Caco-2 (cell line): Measurements from ENCODE around the gene ICA1. TPM values are rescaled to one million over a fixed set of nuclear protein-coding genes. Genes with fewer than 3 reads are reported as not detected.

Experiments
- BruUV-seq: library from RNA; stranded (reverse); fragments of 400-500 nt; replicated peaks from 2 replicates; lab custom pipeline; 2021; lab: Mats Ljungman, UMichigan
- CTCF ChIA-PET: fragments of 300-600 bp; sonication (Branson Sonifier 250); formaldehyde crosslinking; loops from one replicate; lab custom pipeline; 2022; ENCODE audit warnings: antibody characterized with exemption; lab: Charles Lee
- POLR2A ChIA-PET: fragments of 300-600 bp; sonication (Branson Sonifier 250); formaldehyde crosslinking; loops from one replicate; lab custom pipeline; 2022; ENCODE audit warnings: antibody characterized with exemption; lab: Charles Lee
- DNase-seq, 2 experiments: peaks; one replicate each; pipeline versions ENCODE4 v3.0.0 to v3.0.0-alpha.2; 2020 to 2022
- H3K27me3 ChIP-seq: replicated peaks from 2 replicates; pipeline ENCODE4 v1.6.0; 2011; ENCODE audit warnings: low read length; ENCODE audit not compliant: control insufficient read depth, insufficient read depth
- H3K36me3 ChIP-seq: 2 replicates; pipeline ENCODE4 v1.5.1; 2011; ENCODE audit warnings: low read length; ENCODE audit not compliant: control insufficient read depth, insufficient read depth
- H3K4me1 ChIP-seq: fragments of 250-450 bp; sonication (Bioruptor Pico); 2 replicates; pipeline ENCODE4 v1.5.1; 2020; ENCODE audit warnings: mild to moderate bottlenecking
- H3K4me3 ChIP-seq: 2 replicates; pipeline ENCODE4 v1.5.1; 2011; ENCODE audit warnings: low read depth, mild to moderate bottlenecking, control low read depth, low read length
- H3K9me3 ChIP-seq: fragments of 250-450 bp; sonication (Bioruptor Pico); 2 replicates; pipeline ENCODE4 v1.5.1; 2020; ENCODE audit warnings: mild to moderate bottlenecking, moderate library complexity
- H3K27ac Mint-ChIP-seq: one replicate; pipeline ENCODE4 v1.8.0; 2022; ENCODE audit warnings: mixed read lengths; ENCODE audit not compliant: unreplicated experiment
- H3K27me3 Mint-ChIP-seq: one replicate; pipeline ENCODE4 v1.8.0; 2022; ENCODE audit warnings: mixed read lengths; ENCODE audit not compliant: insufficient read depth, unreplicated experiment
- H3K36me3 Mint-ChIP-seq: one replicate; pipeline ENCODE4 v1.8.0; 2022; ENCODE audit warnings: mild to moderate bottlenecking, mixed read lengths; ENCODE audit not compliant: insufficient read depth, unreplicated experiment
- H3K4me1 Mint-ChIP-seq: one replicate; pipeline ENCODE4 v1.8.0; 2022; ENCODE audit warnings: low read depth, mixed read lengths; ENCODE audit not compliant: unreplicated experiment
- H3K4me3 Mint-ChIP-seq: one replicate; pipeline ENCODE4 v1.8.0; 2022; ENCODE audit warnings: mild to moderate bottlenecking, moderate library complexity, mixed read lengths; ENCODE audit not compliant: unreplicated experiment
- H3K9me3 Mint-ChIP-seq: one replicate; pipeline ENCODE4 v1.8.0; 2022; ENCODE audit warnings: mixed read lengths; ENCODE audit not compliant: unreplicated experiment
- CTCF ChIP-seq, 2 experiments: fragments of 200-600 bp in 1 of 2; IDR thresholded peaks; 1 replicate in 1 of 2; 2 replicates in 1 of 2; pipeline versions ENCODE4 v1.5.1 to v1.8.0; 2011 to 2022; ENCODE audit warnings: antibody characterized with exemption in 1 of 2, control low read depth in 1 of 2, inconsistent platforms in 1 of 2, low read depth in 1 of 2, low read length in 1 of 2, mild to moderate bottlenecking in 1 of 2, moderate library complexity in 1 of 2; ENCODE audit not compliant: insufficient read depth in 1 of 2, severe bottlenecking in 1 of 2, unreplicated experiment in 1 of 2
- intact Hi-C: fragments of 100-400 bp; cut with micrococcal nuclease; formaldehyde crosslinking; loops from one replicate; pipeline ENCODE4 v1.10.0; 2022; ENCODE audit not compliant: unreplicated experiment
- total RNA-seq: library from RNA; stranded (reverse); gene quantifications from 2 replicates; pipeline ENCODE4 v1.2.3, GENCODE V29; 2022

Gene ICA1
- total RNA-seq, 1 experiment from 2014 or later, result 34.2 TPM

GRCh38 chr7:8201846-8202441 is 60.0 kb downstream of the ICA1 start:
- no peak overlapping the region for H3K27ac Mint-ChIP-seq
- H3K36me3 ChIP-seq, result no peaks in the 10 kb centered on the region
- CTCF ChIA-PET, result no interaction called here
- POLR2A ChIA-PET, result no interaction called here
- H3K36me3 Mint-ChIP-seq, result no peaks in the 10 kb centered on the region
- no peaks in the 10 kb centered on the region for H3K27me3 ChIP-seq
- no TSS peak for BruUV-seq
- no peaks in the 10 kb centered on the region for H3K9me3 ChIP-seq
- H3K27me3 Mint-ChIP-seq, result no peaks in the 10 kb centered on the region
- no peaks in the 10 kb centered on the region for H3K9me3 Mint-ChIP-seq
- DNase-seq, result no peak
- no peaks in the 10 kb centered on the region for H3K4me1 ChIP-seq
- no peak overlapping the region for H3K4me3 ChIP-seq
- intact Hi-C loops, result no loop called here
- no peak overlapping the region for H3K4me3 Mint-ChIP-seq
- no peak for TF ChIP-seq CTCF (IDR thresholded peaks at IDR 0.05; ENCODE audit: insufficient read depth in 1 of 2, low read depth in 1 of 2, low read length in 1 of 2, severe bottlenecking in 1 of 2, unreplicated experiment in 1 of 2)
- H3K4me1 Mint-ChIP-seq, result no peaks in the 10 kb centered on the region

GRCh38 chr7:8200717-8201116 is 61.2 kb downstream of the ICA1 start:
- Mint-ChIP-seq H3K27ac (no peak overlapping the region), H3K4me3 (no peak overlapping the region), H3K9me3 (no peaks in the 10 kb centered on the region), H3K4me1 (no peaks in the 10 kb centered on the region), H3K27me3 (no peaks in the 10 kb centered on the region), H3K36me3 (no peaks in the 10 kb centered on the region)
- H3K9me3 ChIP-seq, result no peaks in the 10 kb centered on the region
- intact Hi-C loops, result no loop called here
- no peaks in the 10 kb centered on the region for H3K4me1 ChIP-seq
- ChIA-PET POLR2A (no interaction called here), CTCF (no interaction called here)
- H3K4me3 ChIP-seq, result no peak overlapping the region
- no TSS peak for BruUV-seq
- no peaks in the 10 kb centered on the region for H3K36me3 ChIP-seq
- DNase-seq, result no peak
- no peaks in the 10 kb centered on the region for H3K27me3 ChIP-seq
- TF ChIP-seq CTCF (IDR thresholded peaks at IDR 0.05; ENCODE audit: insufficient read depth in 1 of 2, low read depth in 1 of 2, low read length in 1 of 2, severe bottlenecking in 1 of 2, unreplicated experiment in 1 of 2), result no peak

GRCh38 chr7:8200316-8200715 is 61.7 kb downstream of the ICA1 start:
- H3K4me1 Mint-ChIP-seq, result no peaks in the 10 kb centered on the region

More at GRCh38 chr7:8200316-8200715, 61.7 kb downstream of the ICA1 start:
- Histone ChIP-seq H3K36me3 (no peaks in the 10 kb centered on the region), H3K4me1 (no peaks in the 10 kb centered on the region), H3K9me3 (no peaks in the 10 kb centered on the region), H3K27me3 (no peaks in the 10 kb centered on the region), H3K4me3 (no peak overlapping the region)
- Mint-ChIP-seq H3K9me3 (no peaks in the 10 kb centered on the region), H3K4me3 (no peak overlapping the region), H3K27me3 (no peaks in the 10 kb centered on the region), H3K36me3 (no peaks in the 10 kb centered on the region), H3K27ac (no peak overlapping the region)
- no peak for TF ChIP-seq CTCF (IDR thresholded peaks at IDR 0.05; ENCODE audit: insufficient read depth in 1 of 2, low read depth in 1 of 2, low read length in 1 of 2, severe bottlenecking in 1 of 2, unreplicated experiment in 1 of 2)
- no TSS peak for BruUV-seq
- intact Hi-C loops, result no loop called here
- ChIA-PET POLR2A (no interaction called here), CTCF (no interaction called here)
- DNase-seq, result no peak
